PC-3 (cell line): ENCODE data around the gene DET1. TPM values are rescaled to one million over a fixed set of nuclear protein-coding genes. Genes with fewer than 3 reads are reported as not detected.
"Not testable (repeated sequence)": the region's sequence is repeated elsewhere in the genome, so short reads cannot be mapped to it uniquely, and the experiment has no call there.

Experiments used
- ATAC-seq: fragments of 200-7000 bp; cut with Tn5 transposase; 2 replicates; pipeline ENCODE4 v1.9.1; 2020; ENCODE audit warnings: mild to moderate bottlenecking, moderate library complexity
- BruUV-seq: library from RNA; stranded (reverse); fragments of 400-500 nt; replicated peaks from 2 replicates; lab custom pipeline; 2021; lab: Mats Ljungman, UMichigan
- CTCF ChIA-PET: fragments of 300-600 bp; sonication (Branson Sonifier 250); formaldehyde crosslinking; loops from one replicate; lab custom pipeline; 2022; ENCODE audit warnings: antibody characterized with exemption; lab: Charles Lee
- POLR2A ChIA-PET: fragments of 300-600 bp; sonication (Branson Sonifier 250); formaldehyde crosslinking; loops from one replicate; lab custom pipeline; 2022; ENCODE audit warnings: antibody characterized with exemption; ENCODE audit not compliant: unreplicated experiment; lab: Charles Lee
- DNase-seq: peaks from one replicate; pipeline ENCODE4 v3.0.0-alpha.2; 2015
- H2AFZ ChIP-seq: fragments of 300-600 bp; sonication (generic); 2 replicates; pipeline ENCODE4 v1.6.0; 2016; ENCODE audit warnings: antibody characterized with exemption, low read length
- H3F3A ChIP-seq: fragments of 300-600 bp; sonication (generic); one replicate; pipeline ENCODE4 v1.6.0; 2017; ENCODE audit warnings: antibody characterized with exemption, low read length, control low read depth, mild to moderate bottlenecking; ENCODE audit not compliant: unreplicated experiment
- H3K27ac ChIP-seq: fragments of 300-600 bp; sonication (generic); 2 replicates; pipeline ENCODE4 v1.5.1; 2016; ENCODE audit warnings: mild to moderate bottlenecking, low read length
- H3K27me3 ChIP-seq: fragments of 300-600 bp; sonication (generic); 2 replicates; pipeline ENCODE4 v1.6.1; 2016; ENCODE audit warnings: low read length, mixed read lengths
- H3K36me3 ChIP-seq: fragments of 300-600 bp; sonication (generic); 2 replicates; pipeline ENCODE4 v1.6.1; 2016; ENCODE audit warnings: low read depth, mixed run types, low read length, mixed read lengths
- H3K4me1 ChIP-seq: fragments of 300-600 bp; sonication (generic); 2 replicates; pipeline ENCODE4 v1.5.1; 2016; ENCODE audit warnings: low read length; ENCODE audit not compliant: insufficient read depth
- H3K4me2 ChIP-seq: fragments of 300-600 bp; sonication (generic); 2 replicates; pipeline ENCODE4 v1.6.0; 2016; ENCODE audit warnings: low read length
- H3K4me3 ChIP-seq: fragments of 300-600 bp; sonication (generic); 2 replicates; pipeline ENCODE4 v1.5.1; 2016; ENCODE audit warnings: mild to moderate bottlenecking, low read length, mixed read lengths
- H3K79me2 ChIP-seq: fragments of 300-600 bp; sonication (generic); 2 replicates; pipeline ENCODE4 v1.6.1; 2017; ENCODE audit warnings: low read length, mixed read lengths
- H3K9ac ChIP-seq: fragments of 300-600 bp; sonication (generic); 2 replicates; pipeline ENCODE4 v1.6.0; 2016; ENCODE audit warnings: mild to moderate bottlenecking, low read length
- H3K9me2 ChIP-seq: fragments of 300-600 bp; sonication (generic); replicated peaks from 2 replicates; pipeline ENCODE4 v1.6.1; 2016; ENCODE audit warnings: mixed run types, low read length, mixed read lengths
- H3K9me3 ChIP-seq: fragments of 300-600 bp; sonication (generic); 2 replicates; pipeline ENCODE4 v1.6.1; 2016; ENCODE audit warnings: low read length, mixed read lengths
- H4K20me1 ChIP-seq: fragments of 300-600 bp; sonication (generic); 2 replicates; pipeline ENCODE4 v1.6.1; 2016; ENCODE audit warnings: low read length, mixed read lengths
- EZH2 ChIP-seq: fragments of 300-600 bp; sonication (generic); IDR thresholded peaks from one replicate; pipeline ENCODE4 v1.6.1; 2017; ENCODE audit warnings: antibody characterized with exemption, mild to moderate bottlenecking, low read length; ENCODE audit not compliant: unreplicated experiment
- EZH2phosphoT487 ChIP-seq: fragments of 300-600 bp; sonication (generic); IDR thresholded peaks from 2 replicates; pipeline ENCODE4 v1.6.1; 2018; ENCODE audit warnings: mild to moderate bottlenecking, antibody characterized with exemption, low read length, borderline replicate concordance
- intact Hi-C: fragments of 100-400 bp; cut with micrococcal nuclease; formaldehyde crosslinking; loops from 2 replicates; pipeline ENCODE4 v1.9.0; 2023
- total RNA-seq: library from RNA; depleted of rRNA; stranded (reverse); fragments of >200 nt; gene quantifications from 2 replicates; pipeline ENCODE4 v1.2.3, GENCODE V29; 2014
- TF ChIP-seq, protein P1 (sequence below): fragments of 300-600 bp; sonication (generic); conservative IDR thresholded peaks from 2 replicates; pipeline ENCODE4 v1.5.1; 2017; ENCODE audit warnings: antibody characterized with exemption, low read depth, mild to moderate bottlenecking, low read length

Gene DET1
- total RNA-seq, 1 experiment from 2014 or later: 1.6 TPM

- no peak overlapping the region for H3K27ac ChIP-seq
- ChIA-PET POLR2A (no interaction called here), CTCF (no interaction called here)
- no peaks in the 10 kb centered on the region for H3K4me1 ChIP-seq
- no TSS peak for BruUV-seq
- no peak for TF ChIP-seq EZH2phosphoT487
- TF ChIP-seq EZH2: no peak
- TF ChIP-seq, protein P1, sequence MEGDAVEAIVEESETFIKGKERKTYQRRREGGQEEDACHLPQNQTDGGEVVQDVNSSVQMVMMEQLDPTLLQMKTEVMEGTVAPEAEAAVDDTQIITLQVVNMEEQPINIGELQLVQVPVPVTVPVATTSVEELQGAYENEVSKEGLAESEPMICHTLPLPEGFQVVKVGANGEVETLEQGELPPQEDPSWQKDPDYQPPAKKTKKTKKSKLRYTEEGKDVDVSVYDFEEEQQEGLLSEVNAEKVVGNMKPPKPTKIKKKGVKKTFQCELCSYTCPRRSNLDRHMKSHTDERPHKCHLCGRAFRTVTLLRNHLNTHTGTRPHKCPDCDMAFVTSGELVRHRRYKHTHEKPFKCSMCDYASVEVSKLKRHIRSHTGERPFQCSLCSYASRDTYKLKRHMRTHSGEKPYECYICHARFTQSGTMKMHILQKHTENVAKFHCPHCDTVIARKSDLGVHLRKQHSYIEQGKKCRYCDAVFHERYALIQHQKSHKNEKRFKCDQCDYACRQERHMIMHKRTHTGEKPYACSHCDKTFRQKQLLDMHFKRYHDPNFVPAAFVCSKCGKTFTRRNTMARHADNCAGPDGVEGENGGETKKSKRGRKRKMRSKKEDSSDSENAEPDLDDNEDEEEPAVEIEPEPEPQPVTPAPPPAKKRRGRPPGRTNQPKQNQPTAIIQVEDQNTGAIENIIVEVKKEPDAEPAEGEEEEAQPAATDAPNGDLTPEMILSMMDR: no peak
- H4K20me1 ChIP-seq: no peaks in the 10 kb centered on the region
- DNase-seq: no peak
- no peak for ATAC-seq
- no peaks in the 10 kb centered on the region for H3F3A ChIP-seq
- no peak overlapping the region for H3K4me2 ChIP-seq
- no peak overlapping the region for H3K9ac ChIP-seq
- no peak overlapping the region for H2AFZ ChIP-seq
- no peaks in the 10 kb centered on the region for H3K9me2 ChIP-seq
- H3K4me3 ChIP-seq: no peak overlapping the region
- H3K36me3 ChIP-seq: no peaks in the 10 kb centered on the region
- intact Hi-C loops: no loop called here
- H3K9me3 ChIP-seq: no peaks in the 10 kb centered on the region
- H3K27me3 ChIP-seq: no peaks in the 10 kb centered on the region
- no peaks in the 10 kb centered on the region for H3K79me2 ChIP-seq
Observed at GRCh38 chr15:88526247-88526879, 20.1 kb downstream of the DET1 start.

DNA sequence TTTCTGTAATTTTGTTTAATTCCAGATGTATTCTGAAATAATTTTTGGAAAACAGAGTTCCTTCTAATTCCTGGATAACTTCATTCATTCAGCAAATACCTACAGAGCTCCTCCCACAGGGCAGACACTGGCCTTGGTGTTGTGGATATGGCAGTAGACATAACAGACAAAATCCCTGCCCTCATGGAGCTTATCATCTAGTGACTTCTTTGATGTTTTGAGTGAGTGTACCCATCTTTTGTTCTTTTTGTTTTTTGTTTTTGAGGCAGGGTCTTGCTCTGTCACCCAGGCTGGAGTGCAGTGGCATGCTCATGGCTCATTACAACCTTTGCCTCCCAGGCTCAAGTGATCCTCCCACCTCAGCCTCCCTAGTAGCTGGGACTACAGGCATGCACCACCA is 21.1 kb downstream of the DET1 start:
- Histone ChIP-seq H3K9me3 (no peaks in the 10 kb centered on the region), H3K9ac (no peak overlapping the region), H3K9me2 (no peaks in the 10 kb centered on the region), H3K79me2 (no peaks in the 10 kb centered on the region), H3K4me3 (no peak overlapping the region), H3K4me1 (no peaks in the 10 kb centered on the region), H3K27ac (no peak overlapping the region), H4K20me1 (no peaks in the 10 kb centered on the region), H3K27me3 (no peaks in the 10 kb centered on the region), H2AFZ (no peak overlapping the region), H3K36me3 (no peaks in the 10 kb centered on the region), H3F3A (no peaks in the 10 kb centered on the region), H3K4me2 (no peak overlapping the region)
- DNase-seq: no peak
- BruUV-seq: no TSS peak
- ATAC-seq: no peak
- POLR2A ChIA-PET: no interaction called here
- TF ChIP-seq EZH2 (no peak), EZH2phosphoT487 (no peak)
- TF ChIP-seq, protein P1: no peak
- CTCF ChIA-PET: no interaction called here
- intact Hi-C loops: no loop called here

GRCh38 chr15:88524094-88524493 is 22.4 kb downstream of the DET1 start:
- H3K27ac ChIP-seq, POLR2A ChIA-PET, H3K9ac ChIP-seq, BruUV-seq, H3K9me3 ChIP-seq, ATAC-seq, CTCF ChIA-PET, H3K79me2 ChIP-seq, DNase-seq, H3K36me3 ChIP-seq, H3K4me3 ChIP-seq, H3K27me3 ChIP-seq, H3K4me1 ChIP-seq, H3K9me2 ChIP-seq, H2AFZ ChIP-seq, H4K20me1 ChIP-seq, H3K4me2 ChIP-seq, intact Hi-C loops, H3F3A ChIP-seq: not testable (repeated sequence)
